GM21526 (cell line): ENCODE data around the gene IPCEF1.
"Not testable (repeated sequence)": the region's sequence is repeated elsewhere in the genome, so short reads cannot be mapped to it uniquely, and the experiment has no call there.

Source experiments
- ATAC-seq: cut with Tn5 transposase; IDR thresholded peaks from one replicate; pipeline ENCODE4 v1.9.1; 2021; ENCODE audit warnings: moderate library complexity; ENCODE audit not compliant: unreplicated experiment, low FRiP score

The IPCEF1 gene

DNA sequence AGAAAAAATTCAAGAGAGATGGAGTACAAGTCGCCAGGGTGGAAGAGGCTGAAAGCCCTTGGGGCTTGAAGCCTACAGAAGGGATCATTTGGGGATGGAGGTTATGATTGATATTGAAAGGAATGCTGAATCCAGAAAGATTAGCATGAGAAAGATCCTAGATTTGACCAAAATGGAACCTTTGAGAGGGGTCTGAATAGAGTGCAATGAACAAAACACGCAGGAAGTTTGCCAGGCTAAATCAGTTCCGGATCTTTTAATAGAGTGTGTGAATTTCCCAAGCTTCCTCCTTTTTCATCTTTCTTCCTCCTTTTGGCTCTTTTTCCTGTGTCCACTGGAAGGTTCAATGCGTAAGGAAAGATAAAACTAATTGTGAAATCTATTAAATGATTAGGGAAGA lies 15.3 kb downstream of the IPCEF1 start:
- no peak for ATAC-seq

DNA sequence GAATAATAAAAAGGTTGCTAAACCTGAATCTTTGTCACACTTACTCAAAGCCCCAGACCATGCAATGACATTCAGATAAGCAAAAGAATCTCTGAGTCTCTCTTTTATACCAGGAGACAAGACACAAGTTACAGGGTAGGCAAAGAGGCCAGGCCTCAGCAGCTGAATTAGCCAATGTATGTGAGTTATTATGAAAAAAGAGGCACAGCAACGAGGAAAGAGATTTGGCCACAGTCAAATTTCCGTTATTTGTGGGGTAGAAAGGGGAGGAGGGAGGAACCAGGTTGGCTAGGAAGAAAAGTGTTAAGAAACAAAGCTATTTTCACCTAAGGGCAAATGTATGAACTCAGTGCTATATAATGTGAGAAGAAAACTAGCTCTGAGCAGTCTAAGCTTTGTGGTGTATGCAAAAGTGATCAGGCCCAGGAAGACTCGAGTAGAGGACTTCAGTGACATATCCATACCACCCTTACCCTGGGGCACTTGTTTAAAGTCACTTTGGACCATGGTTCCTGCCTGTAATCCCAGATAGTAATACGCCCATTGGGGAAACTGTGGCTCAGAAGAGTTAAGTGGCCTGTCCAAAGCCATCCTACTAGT lies 19.1 kb downstream of the IPCEF1 start:
- ATAC-seq = no peak

DNA sequence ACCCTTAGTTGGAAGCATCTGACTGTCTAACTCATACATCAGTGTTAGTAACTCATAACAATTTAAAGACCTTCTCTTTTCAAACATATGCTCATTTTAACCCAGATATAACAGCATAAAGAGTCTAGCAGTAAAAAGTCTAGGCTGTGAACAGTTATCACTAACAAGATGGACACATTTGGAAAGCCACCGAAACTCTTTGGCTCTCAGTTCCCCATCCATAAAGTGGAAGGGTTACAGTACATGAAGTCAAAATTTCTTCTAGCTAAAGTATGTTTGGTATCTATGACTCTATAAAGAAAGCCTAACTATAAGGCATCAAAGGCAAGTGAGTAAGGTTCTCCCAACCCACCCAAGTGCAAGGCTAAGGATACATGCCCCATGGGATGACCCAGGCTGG lies 22.5 kb downstream of the IPCEF1 start:
- ATAC-seq = peak; percentile 51

DNA sequence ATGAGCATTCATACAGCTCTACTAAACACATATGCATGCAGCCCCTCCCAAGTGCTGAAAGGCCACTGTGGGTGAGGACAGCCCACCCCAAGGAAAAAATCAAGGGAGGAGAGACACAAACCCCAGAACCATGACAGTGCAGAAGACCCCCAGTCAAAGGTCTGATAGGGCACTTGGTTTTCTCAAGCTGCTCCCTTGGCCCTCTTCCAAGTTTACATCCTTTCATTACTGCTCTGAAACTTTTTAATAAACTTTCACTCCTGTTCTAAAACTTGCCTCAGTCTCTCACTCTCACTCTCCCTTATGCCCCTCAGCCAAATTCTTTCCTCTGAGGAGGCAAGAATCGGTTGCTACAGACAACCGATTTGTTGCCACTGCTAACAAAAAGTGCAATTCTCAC lies 24.9 kb downstream of the IPCEF1 start:
- ATAC-seq = no peak

DNA sequence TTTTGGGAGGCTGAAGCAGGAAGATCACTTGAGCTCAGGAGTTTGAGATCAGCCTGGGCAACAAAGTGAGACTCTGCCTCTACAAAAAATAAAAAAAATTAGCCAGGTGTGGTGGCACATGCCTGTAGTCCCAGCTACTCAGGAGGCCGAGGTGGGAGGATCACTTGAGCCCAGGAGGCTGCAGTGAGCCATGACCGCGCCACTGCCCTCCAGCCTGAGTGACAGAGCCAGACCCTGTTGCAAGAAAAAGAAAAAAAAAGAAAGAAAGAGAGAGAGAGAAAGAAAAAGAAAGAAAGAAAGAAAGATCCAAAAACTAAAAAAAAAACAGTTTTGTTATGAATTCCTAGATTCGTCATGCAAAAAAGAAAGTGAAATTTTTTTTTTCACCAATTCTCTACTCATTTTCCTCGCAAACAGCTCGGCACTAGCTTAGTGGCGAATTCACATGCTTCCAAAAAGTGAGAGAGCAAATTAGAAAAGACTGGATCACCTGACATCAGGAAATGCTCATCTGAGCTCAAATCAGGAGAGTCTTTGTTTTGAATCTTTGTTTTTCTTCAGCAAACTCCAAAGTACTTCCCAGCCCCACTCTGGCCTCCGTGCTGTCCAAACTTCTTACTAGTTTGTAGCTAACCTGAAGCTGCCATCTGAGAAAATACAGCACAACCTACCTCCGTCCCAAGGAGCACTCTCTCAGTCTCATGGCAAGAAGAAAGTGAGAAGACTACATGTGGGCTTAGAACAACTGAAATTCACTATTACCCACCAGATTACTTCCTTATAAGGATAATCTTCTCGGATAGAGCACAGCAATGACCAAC lies 27.0 kb downstream of the IPCEF1 start:
- ATAC-seq = no peak

DNA sequence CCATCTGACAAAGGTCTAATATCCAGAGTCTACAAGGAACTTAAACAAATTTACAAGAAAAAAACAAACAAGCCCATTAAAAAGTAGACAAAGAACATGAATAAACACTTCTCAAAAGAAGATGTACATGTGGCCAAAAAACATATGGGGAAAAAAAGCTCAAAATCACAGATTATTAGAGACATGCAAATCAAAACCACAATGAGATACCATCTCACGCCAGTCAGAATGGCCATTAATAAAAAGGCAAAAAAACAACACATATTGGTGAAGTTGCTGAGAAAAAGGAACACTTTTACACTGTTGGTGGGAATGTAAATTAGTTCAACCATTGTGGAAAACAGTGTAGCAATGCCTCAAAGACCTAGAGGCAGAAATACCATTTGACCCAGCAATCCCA lies 29.3 kb downstream of the IPCEF1 start:
- ATAC-seq = not testable (repeated sequence)

DNA sequence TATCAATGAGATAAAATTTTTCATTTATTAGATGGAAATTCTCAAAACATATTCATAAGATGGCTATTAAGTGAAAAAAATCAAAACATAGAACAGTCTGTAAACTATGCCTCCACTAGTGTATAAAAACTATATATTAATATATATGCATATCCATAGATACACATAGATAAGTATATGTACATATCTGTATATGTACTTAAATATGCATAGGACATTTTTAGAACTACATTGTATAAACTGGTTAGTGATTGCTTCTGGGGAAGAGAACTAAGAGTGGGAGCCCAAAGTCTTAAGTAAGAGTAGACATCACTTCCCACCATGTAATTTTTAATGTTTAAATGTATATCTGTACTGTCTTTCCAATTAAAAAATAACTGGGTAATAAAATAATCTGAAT lies 31.5 kb downstream of the IPCEF1 start:
- no peak for ATAC-seq

DNA sequence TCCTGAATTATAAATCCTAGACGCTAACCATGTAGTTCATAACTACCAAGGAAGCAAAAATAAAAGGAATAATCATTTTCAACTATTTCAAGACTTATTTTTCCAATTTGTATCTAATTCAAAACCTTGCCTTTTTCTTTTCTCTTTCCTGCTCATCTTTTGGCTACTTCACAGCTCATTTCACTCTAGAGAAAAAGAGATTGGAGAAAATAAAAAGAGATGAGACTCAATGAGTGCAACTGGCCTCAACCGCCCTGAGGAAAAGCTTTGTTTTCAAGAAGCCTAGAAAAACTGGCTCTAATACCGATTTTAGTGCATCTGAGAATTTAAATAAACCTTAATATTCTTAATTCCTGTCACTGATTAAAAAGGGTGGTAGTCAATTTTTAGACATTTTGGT lies 36.4 kb downstream of the IPCEF1 start:
- ATAC-seq = no peak

DNA sequence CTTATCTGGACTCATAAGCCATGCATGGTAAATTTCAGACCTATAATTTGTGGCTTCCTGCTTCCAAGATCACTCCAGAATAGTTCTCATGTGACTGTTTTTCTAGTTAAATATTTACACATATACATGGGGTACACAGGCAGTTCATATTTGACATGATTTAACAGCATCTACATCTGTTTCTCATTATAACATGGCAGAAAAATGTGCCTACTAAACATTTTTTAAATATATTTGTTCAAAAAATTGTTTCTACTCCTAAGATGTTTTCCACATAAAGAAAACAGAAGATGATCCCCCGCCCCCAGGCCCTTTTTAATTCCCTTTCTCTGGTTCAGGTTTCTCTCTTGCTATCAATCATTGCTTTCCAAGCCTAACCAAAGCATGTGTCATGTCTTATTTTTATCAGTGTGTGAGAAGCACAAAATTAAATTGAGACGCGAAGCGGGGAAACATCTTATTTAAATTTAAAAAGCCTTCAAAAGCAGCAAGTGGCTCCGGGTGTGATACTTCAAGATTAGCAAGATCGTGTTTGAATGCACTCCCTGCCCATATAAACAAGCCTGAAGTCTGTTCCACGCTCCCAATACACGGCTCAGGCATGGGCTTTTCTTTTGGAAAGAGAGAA lies 37.3 kb downstream of the IPCEF1 start:
- ATAC-seq = no peak

DNA sequence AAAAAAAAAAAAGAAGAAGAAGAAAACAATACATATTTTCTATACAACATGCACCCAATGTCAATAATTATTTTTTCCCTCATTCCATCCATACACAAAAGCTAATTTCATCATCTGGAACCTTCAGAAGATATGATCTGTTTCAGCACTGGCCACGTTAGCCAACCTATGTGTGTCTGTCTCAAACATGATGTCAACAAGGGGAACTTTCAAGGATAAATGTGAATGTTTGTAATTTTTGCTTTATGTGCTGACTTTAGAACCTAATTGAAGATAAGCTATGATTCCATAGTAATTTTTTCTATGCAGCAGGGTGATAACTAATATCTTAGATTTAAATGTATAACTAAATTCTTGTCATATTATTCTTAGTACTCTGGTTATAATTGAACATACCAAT lies 37.9 kb downstream of the IPCEF1 start:
- no peak for ATAC-seq

DNA sequence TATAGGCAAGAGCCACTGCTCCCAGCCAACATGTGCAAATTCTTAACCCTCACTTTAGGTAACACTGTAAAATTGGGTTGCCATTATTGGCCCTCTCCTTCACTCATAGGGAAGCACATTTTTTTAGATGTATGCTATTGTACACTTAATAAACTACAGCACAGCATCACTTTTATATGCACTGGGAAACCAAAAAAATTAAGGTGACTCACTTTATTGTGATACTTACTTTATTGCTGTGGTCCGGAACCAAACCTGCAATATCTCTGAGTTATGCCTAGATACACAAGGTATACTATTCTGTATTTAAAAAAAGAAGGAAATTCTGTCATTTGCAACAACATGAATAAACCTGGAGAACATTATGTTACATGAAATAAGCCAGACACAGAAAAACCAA lies 40.5 kb downstream of the IPCEF1 start:
- no peak for ATAC-seq

DNA sequence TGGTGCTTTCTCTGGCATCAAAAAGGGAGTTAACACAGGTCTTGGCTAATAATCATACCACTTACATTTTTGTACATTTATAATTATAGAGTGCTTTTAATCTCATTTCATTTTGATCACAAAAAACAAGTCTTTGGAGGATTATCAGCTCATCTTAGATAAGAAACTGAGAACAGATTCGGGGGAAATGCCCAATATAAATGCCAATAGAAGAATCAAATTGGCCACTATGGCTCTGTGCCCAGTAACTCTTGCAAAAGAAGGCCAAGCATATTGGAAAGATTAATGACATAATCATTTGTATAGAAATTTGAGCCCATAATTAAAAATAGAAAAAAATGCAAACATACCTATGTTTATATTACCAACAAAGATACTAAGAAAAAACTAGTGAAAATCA lies 42.5 kb downstream of the IPCEF1 start:
- no peak for ATAC-seq

DNA sequence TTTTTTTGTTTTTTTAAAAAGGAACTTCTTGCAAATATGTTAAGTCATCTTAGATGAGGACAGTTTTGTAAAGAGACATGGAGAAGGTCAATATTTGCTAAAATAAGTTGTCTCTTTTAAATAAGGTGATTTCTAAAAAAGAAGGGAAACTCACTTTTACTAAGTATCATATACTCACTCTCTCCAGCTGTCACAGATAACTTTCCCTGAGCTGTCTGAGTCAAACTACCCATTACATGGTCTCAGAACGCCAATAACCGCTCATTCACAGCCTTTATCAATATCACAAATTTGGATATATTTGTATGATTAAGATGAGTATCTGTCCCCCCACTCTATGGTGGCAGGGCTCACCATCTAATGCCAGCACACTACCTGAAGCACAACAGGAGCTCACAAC lies 47.6 kb downstream of the IPCEF1 start:
- ATAC-seq = no peak

DNA sequence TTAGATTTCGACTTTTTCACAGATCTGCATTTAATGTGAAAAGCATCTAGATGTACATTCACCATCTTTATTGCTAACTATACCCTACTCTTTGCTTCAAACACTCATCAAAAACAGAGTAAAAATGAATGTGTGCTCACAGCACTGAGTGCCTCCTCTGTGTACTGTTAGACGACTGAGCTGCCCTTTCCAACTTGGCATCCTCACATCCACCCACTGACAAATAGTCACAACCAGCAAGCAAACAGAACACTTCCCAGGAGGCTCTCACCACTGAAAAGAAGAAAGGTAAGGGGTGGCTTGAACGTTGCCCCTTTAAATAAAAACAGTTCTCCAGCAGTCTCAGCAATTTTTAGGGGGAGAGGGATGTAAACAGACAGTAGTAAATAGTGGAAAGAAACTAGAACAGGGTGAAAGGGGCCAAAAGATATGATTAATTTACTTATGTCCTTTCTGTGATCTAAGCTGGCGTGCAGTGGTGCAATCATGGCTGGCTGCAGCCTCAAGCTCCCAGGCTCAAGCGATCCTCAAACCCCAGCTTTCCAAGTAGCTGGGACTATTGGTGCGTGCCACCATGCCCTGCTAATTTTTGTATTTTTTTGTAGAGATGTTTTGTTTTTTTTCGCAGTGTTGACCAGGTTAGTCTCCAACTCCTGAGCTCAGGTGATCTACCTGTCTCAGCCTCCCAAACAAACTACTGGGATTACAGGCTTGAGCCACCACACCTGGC lies 48.7 kb downstream of the IPCEF1 start:
- ATAC-seq = no peak

DNA sequence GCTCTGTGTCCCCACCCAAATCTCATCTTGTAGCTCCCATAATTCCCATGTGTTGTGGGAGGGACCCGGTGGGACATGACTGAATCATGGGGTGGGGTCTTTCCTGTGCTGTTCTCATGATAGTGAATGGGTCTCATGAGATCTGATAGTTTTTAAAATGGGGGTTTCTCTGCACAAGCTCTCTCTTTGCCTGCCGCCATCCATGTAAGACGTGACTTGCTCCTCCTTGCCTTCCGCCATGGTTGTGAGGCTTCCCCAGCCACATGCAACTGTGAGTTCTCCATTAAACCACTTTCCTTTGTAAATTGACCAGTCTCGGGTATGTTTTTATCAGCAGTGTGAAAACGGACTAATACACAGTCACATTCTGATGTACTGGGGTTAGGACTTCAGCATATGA lies 49.5 kb downstream of the IPCEF1 start:
- ATAC-seq = not testable (repeated sequence)

DNA sequence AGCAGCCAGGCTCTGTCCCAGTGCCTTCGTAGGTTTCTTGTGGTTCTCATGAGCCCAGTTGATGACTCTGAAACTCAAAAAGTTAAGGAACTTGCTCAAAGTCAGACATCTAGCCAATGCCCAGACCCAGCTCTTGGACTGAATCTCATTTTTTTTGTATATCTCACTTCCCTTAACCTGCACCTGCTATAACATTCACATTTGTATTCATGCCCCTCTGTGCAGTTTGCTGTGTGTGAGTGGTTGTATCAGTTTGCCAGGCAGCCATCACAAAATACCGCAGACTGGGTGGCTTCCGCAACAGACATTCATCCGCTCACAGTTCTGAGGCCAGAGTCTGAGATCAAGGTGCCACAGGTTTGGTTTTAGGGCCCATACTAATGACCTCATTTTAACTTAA lies 49.9 kb downstream of the IPCEF1 start:
- ATAC-seq = peak; percentile 60

DNA sequence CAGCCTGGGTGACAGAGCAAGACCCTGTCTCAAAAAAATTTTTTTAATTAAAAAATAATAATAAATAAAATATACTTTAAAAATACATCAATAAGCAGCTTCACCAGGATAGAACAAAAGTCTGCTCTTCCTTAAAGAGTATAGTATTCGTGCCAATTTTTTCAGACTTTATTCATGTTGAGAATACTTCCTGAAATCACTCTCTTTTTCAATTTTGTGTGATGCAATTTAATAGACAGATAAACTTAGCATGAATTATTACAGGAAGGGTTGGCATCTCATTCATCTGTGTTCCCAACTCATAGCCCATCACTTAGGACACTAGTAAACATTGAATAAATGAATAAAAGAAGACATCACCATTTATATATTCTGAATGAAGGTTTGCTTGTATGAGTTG lies 52.4 kb downstream of the IPCEF1 start:
- ATAC-seq = no peak

DNA sequence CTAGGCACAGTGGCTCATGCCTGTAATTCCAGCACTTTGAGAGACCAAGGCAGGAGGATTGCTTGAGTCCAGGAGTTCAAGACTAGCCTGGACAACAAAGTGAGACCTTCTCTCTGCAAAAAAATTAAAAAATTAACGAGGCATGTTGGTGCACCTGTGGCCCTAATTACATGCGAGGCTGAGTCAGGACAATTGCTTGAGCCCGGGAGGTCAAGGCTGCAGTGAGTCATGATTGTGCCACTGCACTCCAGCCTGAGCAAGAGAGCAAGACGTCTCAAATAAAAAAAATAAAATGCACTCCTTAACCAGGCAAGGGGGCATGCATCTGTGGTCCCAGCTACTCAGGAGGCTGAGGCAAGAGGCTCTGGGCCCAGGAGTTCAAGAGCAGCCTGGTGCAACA lies 53.0 kb downstream of the IPCEF1 start:
- not testable (repeated sequence) for ATAC-seq

DNA sequence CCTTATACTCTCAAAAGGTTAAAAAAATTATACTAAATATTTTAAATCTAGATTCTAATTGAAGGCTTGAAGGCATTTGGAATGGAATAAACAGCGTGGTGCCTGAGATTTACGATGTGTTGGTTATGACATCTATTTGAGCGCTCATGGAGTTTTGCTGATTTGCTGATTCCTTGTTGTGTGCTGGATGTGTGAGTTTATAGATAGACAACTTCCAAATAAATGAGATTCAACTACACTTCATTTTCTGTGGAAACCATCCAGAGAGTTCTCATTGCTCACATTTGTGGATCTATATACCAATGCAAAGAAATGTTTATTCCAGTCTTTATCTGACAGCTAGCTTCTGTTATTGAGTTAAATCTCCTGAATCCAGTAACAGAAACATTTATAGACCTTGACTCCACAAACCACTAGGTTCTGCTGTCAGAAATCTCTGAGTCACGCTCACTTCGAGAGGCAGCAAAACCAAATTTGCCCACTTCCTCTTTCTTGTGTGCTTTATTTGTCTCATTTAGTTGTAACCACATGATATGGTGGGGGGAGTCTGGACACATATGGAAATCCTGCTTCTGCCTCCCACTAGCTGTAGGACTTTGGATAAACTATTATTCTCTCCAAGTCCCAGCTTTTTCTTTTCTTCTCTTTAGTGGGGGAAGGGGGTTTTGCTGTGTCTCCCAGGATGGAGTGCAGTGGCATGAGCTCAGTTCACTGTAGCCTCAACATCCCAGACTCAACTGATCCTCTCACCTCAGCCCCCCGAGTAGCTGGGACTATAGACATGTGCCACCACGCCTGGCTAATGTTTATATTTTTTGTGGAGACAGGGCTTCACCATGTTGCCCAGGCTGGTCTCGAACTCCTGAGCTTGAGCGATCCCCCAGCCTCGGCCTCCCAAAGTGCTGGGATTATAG lies 54.5 kb downstream of the IPCEF1 start:
- peak; percentile 95 for ATAC-seq

DNA sequence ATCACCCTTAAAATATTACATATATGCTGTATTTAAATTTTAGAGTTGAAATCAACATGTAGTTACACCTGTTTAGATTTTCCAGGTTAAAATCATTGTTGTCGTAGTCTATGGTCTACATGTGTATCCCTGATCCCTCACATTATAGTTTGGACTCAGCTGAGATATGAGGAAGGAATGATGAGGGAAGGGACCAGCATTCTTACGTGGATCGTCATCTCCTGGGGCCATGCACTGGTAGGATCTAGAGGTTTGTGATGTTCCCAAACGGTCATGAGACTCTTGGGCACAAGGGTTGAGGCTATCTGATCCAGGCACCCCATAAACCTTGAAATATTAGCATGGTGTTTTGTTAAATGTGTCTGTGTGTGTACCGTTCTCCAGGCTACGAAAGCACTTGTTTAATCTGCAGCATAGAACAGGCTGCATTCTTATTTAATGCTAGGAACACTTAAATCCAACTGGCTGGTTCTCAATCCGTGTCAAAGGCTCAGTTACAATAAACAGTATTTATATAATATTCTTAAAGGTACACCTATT lies 55.4 kb downstream of the IPCEF1 start:
- no peak for ATAC-seq
